DMS53 treated with DMSO at 0.1 percent for 48 hours (cell line): ENCODE data around the gene GNG12.

Experiments
- DNase-seq: peaks from one replicate; lab custom pipeline; 2025; ENCODE audit not compliant: unreplicated experiment; lab: John Stamatoyannopoulos, UW

Gene GNG12

DNA sequence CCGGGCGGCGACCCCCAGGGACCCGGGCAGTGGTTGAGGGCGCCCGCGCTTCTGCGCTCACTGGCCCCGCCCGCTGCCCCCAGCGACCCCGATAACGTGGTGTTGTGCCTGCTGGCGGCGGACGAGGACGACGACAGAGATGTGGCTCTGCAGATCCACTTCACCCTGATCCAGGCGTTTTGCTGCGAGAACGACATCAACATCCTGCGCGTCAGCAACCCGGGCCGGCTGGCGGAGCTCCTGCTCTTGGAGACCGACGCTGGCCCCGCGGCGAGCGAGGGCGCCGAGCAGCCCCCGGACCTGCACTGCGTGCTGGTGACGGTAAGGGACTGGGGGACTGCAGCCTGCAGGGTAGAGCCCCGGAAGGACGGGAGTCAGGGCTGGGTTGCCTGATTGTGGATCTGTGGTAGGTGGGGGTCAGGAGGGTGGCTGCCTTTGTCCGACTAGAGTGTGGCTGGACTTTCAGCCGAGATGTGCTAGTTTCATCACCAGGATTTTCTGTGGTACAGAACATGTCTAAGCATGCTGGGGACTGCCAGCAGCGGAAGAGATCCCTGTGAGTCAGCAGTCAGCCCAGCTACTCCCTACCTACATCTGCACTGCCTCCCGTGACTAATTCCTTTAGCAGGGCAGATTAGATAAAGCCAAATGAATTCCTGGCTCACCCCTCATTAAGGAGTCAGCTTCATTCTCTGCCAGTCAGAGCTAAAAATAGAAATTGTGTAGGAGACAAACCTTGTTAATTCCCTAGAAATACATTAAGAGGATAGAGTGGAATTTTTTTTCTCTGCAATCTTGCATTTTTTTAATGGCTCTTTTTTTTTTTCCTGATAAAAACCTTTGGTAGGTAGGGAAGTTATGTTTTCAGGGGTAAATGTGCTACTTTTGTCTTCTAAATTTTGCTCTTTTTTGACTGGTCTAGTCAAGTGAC lies 146.7 kb downstream of the GNG12 start:
- DNase-seq, result peak; percentile 95

GRCh38 chr1:67685558-67686266 lies 147.6 kb downstream of the GNG12 start:
- peak; percentile 30 for DNase-seq

GRCh38 chr1:67685067-67685557 lies 148.2 kb downstream of the GNG12 start, which contains the start of gene GADD45A:
TSS of gene GADD45A (plus strand) at chr1:67685201. CDS start at chr1:67685495, 294 bp downstream.
- peak; percentile 99 for DNase-seq

DNA sequence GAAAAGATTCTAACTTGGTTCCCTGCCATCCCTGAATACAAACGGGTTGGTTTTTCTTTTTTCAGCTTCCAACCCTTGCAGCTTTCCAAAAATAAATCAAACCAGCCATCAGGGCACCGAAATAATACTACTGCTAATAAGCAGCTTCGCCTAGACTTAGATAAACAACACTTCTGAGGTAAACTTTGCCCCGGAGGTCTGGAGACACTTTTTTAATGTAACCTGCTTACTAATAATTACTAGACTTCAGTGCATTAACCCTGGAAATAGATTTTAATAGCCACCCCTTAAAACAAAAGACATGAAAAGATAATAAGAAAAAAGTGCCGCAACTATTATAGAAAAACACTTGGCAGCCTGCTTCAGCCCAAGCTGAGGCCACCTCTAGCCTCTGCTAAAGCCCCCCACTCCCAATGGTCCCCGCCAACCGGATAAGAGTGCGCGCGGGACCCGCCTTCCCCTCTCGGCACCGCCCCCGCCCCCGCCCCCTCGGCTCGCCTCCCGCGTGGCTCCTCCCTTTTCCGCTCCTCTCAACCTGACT lies 148.7 kb downstream of the GNG12 start:
- no peak for DNase-seq

GRCh38 chr1:67683766-67684525 lies 149.3 kb downstream of the GNG12 start:
- no peak for DNase-seq

- no peak for DNase-seq
Observed at GRCh38 chr1:67683316-67683715, 150.0 kb downstream of the GNG12 start.

GRCh38 chr1:67682659-67683197 lies 150.5 kb downstream of the GNG12 start:
- peak; percentile 77 for DNase-seq

- DNase-seq, result no peak
Observed at GRCh38 chr1:67680486-67680885, 152.8 kb downstream of the GNG12 start.

DNA sequence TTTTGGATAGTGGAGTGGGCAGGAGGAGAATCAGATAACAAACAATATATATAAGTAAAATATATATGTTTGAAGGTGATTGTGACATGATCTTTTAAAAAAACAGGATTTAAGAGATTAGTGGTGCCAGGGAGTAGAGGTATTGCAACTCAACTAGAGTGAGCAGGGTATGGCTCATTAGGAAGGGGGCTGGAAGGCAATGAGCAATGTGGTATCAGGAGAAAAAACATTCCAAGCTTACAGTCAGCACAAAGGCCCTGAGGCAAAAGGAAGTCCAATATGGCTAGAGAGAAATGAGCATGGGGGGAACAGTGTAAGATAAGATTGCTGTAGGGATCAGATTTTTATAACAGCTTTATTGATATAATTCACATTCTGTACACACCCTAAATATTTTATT lies 153.6 kb downstream of the GNG12 start:
- no peak for DNase-seq

- DNase-seq, result no peak
Observed at GRCh38 chr1:67677930-67678329, 155.3 kb downstream of the GNG12 start.

DNA sequence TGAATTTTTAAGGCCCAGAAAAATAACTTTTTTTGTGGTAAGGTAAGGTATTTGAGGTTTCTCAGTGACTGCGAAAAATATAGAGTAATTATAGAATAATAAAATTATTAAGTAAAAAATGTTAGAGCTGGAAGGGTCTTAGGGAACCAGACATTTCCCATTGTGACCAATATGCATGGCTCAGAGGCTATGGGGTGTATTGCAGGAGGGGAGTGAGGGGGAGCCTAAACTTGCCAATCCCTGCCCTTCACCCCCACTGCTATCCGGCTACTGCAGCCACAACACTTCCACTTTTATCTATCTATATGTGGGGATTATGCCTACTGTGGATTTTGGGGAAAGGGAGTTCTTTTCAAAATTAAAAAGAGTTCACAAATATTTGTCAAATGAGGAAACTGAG lies 155.9 kb downstream of the GNG12 start:
- DNase-seq, result no peak

GRCh38 chr1:67676946-67677345 lies 156.3 kb downstream of the GNG12 start:
- DNase-seq, result no peak

DNA sequence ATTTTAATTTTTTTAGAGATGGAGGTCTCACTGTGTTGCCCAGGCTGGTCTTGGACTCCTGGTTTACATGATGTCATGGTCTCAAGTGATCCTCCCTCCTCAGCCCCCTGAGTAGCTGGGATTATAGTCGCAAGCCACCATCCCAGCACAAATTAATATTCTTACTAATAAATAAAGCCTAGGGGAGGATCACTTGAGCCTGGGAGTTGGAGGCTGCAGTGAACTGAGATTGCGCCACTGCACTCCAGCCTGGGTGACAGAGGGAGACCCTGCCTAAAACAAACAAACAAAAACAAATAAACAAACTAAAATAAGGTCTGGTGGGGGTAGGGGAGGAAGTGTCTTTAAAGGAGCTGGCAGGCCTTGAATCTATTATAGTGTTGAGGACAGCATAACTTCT lies 157.0 kb downstream of the GNG12 start:
- DNase-seq, result no peak

GRCh38 chr1:67675800-67676199 lies 157.5 kb downstream of the GNG12 start:
- DNase-seq, result no peak

- DNase-seq, result peak; percentile 99
Observed at GRCh38 chr1:67674260-67675011, 158.8 kb downstream of the GNG12 start.

DNA sequence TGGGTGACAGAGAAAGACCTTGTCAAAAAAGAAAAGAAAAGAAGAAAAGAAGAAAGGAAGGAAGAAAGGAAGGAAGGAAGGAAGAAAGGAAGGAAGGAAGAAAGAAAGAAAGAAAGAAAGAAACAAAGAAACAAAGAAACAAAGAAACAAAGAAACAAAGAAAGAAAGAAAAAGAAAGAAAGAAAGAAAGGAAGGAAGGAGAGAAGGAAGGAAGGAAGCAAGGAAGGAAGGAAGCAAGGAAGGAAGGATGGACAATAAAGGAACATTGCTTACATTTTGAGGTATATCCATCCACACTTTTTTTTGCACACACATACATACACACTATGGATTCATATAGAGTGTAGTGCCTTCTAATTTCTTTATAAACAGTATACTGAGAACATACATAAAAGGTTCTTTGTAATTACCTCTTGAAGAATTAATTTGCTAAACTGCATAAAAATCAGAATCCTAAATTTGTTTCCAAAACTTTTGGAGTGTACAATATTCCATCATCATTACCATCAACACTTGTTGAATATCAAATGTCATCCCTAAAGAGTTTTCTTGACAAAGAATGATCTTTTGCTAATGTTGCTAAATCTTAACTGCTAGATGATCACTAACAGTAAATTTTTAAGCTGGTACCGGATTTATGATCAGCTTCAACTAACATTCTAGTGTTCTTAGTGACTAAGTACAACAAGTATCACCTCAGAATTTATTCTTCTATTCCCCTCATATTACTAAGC lies 159.6 kb downstream of the GNG12 start:
- DNase-seq, result no peak

DNA sequence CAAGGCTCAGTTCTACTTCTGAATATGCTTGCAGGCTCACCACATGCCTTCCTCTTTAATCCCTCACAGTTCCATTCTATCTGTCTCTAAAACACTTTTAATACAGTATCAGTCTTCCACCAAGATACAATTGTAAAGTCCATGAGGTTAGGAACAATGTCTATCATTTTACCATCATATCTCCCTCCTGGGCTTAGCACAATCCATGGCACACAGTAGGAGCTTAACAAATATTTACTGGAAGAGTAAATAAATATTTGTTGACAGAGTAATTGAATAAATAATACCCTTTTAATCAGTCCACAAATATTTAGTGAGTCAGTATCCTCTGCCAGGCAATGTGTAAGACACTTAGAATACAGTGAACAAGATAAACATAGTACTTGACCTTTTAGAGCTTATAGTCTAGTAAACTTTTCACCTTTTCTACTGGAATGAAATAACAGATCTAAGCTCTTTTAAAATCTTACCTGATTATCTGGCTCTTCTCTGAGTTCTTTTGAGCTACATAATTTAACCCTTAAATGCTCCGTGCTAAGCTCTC lies 160.9 kb downstream of the GNG12 start:
- peak; percentile 95 for DNase-seq

DNA sequence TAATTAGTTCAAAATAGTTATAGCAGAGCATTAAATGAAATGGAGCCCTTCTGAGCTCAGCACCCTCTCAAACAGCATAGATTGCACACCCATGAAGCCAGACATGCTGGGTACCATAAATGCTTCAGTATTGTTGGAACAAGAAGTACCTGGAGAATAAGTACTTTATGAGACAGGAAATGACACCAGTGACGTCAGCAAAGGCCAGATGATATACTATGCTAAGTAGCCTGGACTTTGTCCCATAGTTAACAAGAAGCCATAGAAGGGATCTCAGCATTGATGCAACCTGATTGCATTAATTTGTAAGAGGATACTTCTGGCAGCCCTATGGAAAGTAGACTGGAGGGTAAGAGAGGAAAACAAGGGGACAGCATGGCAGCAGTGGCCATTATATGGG lies 164.6 kb downstream of the GNG12 start:
- DNase-seq, result peak; percentile 99

DNA sequence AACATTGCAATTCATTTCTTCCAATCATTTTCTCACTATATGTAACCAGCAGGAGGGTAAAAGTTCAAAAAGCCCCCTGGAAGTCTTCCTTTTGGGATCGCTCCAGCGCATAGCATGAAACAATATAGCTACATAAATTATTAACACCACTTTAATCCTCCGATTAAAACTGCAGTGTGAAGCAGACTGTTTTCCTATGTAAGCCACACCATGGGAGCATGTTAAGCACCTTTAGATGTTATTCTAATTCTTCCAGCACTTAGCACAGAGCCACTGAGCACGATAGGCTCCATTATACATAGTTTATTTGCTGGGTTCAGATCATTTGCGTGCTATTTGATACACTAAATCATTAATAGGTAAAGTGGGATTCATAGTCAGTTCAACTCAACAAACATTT lies 166.6 kb downstream of the GNG12 start:
- no peak for DNase-seq
